Heart left ventricle (tissue), 13 donors: ENCODE results near the gene RIPOR1.

ENCODE experiments used
- CTCF ChIP-seq, 12 donors: fragments of 200-600 bp; sonication (generic) in 4 of 12; IDR thresholded peaks; one replicate each; pipeline versions ENCODE4 v1.5.0 to v1.8.0; 2018 to 2022; ENCODE audit warnings: antibody characterized with exemption in 12 of 12, mild to moderate bottlenecking in 5 of 12
- POLR2A ChIP-seq, 2 donors: fragments of 450-650 bp; IDR thresholded peaks; one replicate each; pipeline ENCODE4 v1.6.1; 2017; ENCODE audit warnings: antibody characterized with exemption in 2 of 2, mild to moderate bottlenecking in 2 of 2, moderate library complexity in 2 of 2
- donor health status: ischemic (EF 13 %, LVEDD 7.1; RV severe dilation, severe dysfunction).
- donor health status: DM: no; HTN: yes; CAD: no.
- donor health status: DM: no; HTN: no; CAD: no.
- donor health status: ischemic (EF 25% LVEDD 6.9; RV normal size, moderate dysfunction).
- donor health status: ischemic (EF 25% LVEDD 5.7; RV mildly dilated, moderate dysfunction).
- donor health status: ischemic (EF 35%, LVEDD 5.7; RV mildly dilated, moderate dysfunction).
- donor health status: nonischemic (EF 11% LVEDD 7.7; RV severe dilation, severe dysfunction).
- donor health status: DM: yes; HTN: yes; CAD: no.
- donor health status: PGD.
- donor health status: ischemic (EF 29% LVEDD 5.4; RV normal size, mild dysfunction).
- donor health status: nonischemic (EF 23%, LVEDD 6.1; RV moderate dilation, normal function).

- TF ChIP-seq CTCF (IDR thresholded peaks at IDR 0.05), result no peak
- no peak for TF ChIP-seq POLR2A (IDR thresholded peaks at IDR 0.05)
These were observed 12.1 kb downstream of the RIPOR1 start for GRCh38 chr16:67540756-67541155.
